H9 (cell line): ENCODE measurements around the gene ZNF582. TPM values are rescaled to one million over a fixed set of nuclear protein-coding genes. Genes with fewer than 3 reads are reported as not detected.

Experiments
- DNase-seq: peaks from one replicate; pipeline ENCODE4 v3.0.0-alpha.2; 2017
- H2AFZ ChIP-seq: one replicate; pipeline ENCODE4 v1.6.1; 2013; ENCODE audit warnings: mild to moderate bottlenecking, low read length, control low read depth, moderate library complexity
- H2AK5ac ChIP-seq: 2 replicates; pipeline ENCODE4 v1.6.1; 2013; ENCODE audit warnings: low read length, control low read depth, mixed read lengths; ENCODE audit not compliant: insufficient read length
- H2BK120ac ChIP-seq: one replicate; pipeline ENCODE4 v1.6.1; 2013; ENCODE audit warnings: low read depth, mild to moderate bottlenecking, low read length, control low read depth, inconsistent platforms; ENCODE audit not compliant: poor library complexity, severe bottlenecking
- H2BK12ac ChIP-seq: 2 replicates; pipeline ENCODE4 v1.6.1; 2013; ENCODE audit warnings: low read length, control low read depth, mixed read lengths, low read depth; ENCODE audit not compliant: insufficient read length
- H2BK15ac ChIP-seq: 2 replicates; pipeline ENCODE4 v1.6.1; 2013; ENCODE audit warnings: low read depth, low read length, control low read depth
- H2BK20ac ChIP-seq: one replicate; pipeline ENCODE4 v1.6.1; 2013; ENCODE audit warnings: low read depth, mild to moderate bottlenecking, low read length, control low read depth, inconsistent platforms; ENCODE audit not compliant: poor library complexity, severe bottlenecking
- H2BK5ac ChIP-seq: 2 replicates; pipeline ENCODE4 v1.6.1; 2013; ENCODE audit warnings: low read length, control low read depth, mixed read lengths; ENCODE audit not compliant: insufficient read length
- H3K14ac ChIP-seq: 2 replicates; pipeline ENCODE4 v1.6.1; 2013; ENCODE audit warnings: low read length, control low read depth; ENCODE audit not compliant: insufficient read depth
- H3K18ac ChIP-seq: 2 replicates; pipeline ENCODE4 v1.6.1; 2013; ENCODE audit warnings: low read depth, mild to moderate bottlenecking, mixed read lengths, low read length, control low read depth; ENCODE audit not compliant: insufficient read length
- H3K23ac ChIP-seq: 2 replicates; pipeline ENCODE4 v1.6.1; 2013; ENCODE audit warnings: low read length, control low read depth, mixed read lengths, low read depth; ENCODE audit not compliant: insufficient read length
- H3K23me2 ChIP-seq: 2 replicates; pipeline ENCODE4 v1.6.1; 2013; ENCODE audit warnings: low read depth, mild to moderate bottlenecking, mixed read lengths, low read length, control low read depth; ENCODE audit not compliant: insufficient read length, poor library complexity, severe bottlenecking
- H3K27ac ChIP-seq: 2 replicates; pipeline ENCODE4 v1.5.1; 2013; ENCODE audit warnings: low read length, control low read depth, mixed read lengths, low read depth; ENCODE audit not compliant: insufficient read length
- H3K27me3 ChIP-seq: 2 replicates; pipeline ENCODE4 v1.6.1; 2013; ENCODE audit warnings: low read length, control low read depth, inconsistent platforms; ENCODE audit not compliant: insufficient read depth
- H3K4ac ChIP-seq: 2 replicates; pipeline ENCODE4 v1.6.1; 2013; ENCODE audit warnings: low read depth, mild to moderate bottlenecking, control low read depth, inconsistent platforms, low read length, moderate library complexity
- H3K4me1 ChIP-seq: 2 replicates; pipeline ENCODE4 v1.6.1; 2013; ENCODE audit warnings: low read length, control low read depth, inconsistent platforms; ENCODE audit not compliant: insufficient read depth
- H3K4me2 ChIP-seq: 2 replicates; pipeline ENCODE4 v1.6.1; 2013; ENCODE audit warnings: low read length, control low read depth, mixed read lengths; ENCODE audit not compliant: insufficient read length, insufficient read depth
- H3K56ac ChIP-seq: 2 replicates; pipeline ENCODE4 v1.6.1; 2013; ENCODE audit warnings: low read depth, mild to moderate bottlenecking, mixed read lengths, low read length, control low read depth; ENCODE audit not compliant: insufficient read length
- H3K79me1 ChIP-seq: 2 replicates; pipeline ENCODE4 v1.6.1; 2013; ENCODE audit warnings: low read depth, mild to moderate bottlenecking, moderate library complexity, low read length, control low read depth, inconsistent platforms; ENCODE audit not compliant: insufficient read depth, poor library complexity, severe bottlenecking
- H3K79me2 ChIP-seq: 2 replicates; pipeline ENCODE4 v1.6.1; 2013; ENCODE audit warnings: low read length, control low read depth, inconsistent platforms; ENCODE audit not compliant: insufficient read depth
- H3K9ac ChIP-seq: 2 replicates; pipeline ENCODE4 v1.6.1; 2013; ENCODE audit warnings: low read length, control low read depth, mixed read lengths; ENCODE audit not compliant: insufficient read length; ENCODE audit errors: extremely low read depth
- H3K9me3 ChIP-seq: one replicate; pipeline ENCODE4 v1.6.1; 2013; ENCODE audit warnings: low read depth, low read length, inconsistent platforms; ENCODE audit not compliant: control insufficient read depth
- H3T11ph ChIP-seq: one replicate; pipeline ENCODE4 v1.6.1; 2013; ENCODE audit warnings: mild to moderate bottlenecking, low read length, control low read depth, inconsistent platforms
- H4K20me1 ChIP-seq: one replicate; pipeline ENCODE4 v1.6.1; 2013; ENCODE audit not compliant: control insufficient read depth, insufficient read length, insufficient read depth
- H4K5ac ChIP-seq: 2 replicates; pipeline ENCODE4 v1.6.1; 2013; ENCODE audit warnings: low read depth, mild to moderate bottlenecking, mixed read lengths, low read length, control low read depth; ENCODE audit not compliant: insufficient read length
- H4K8ac ChIP-seq: replicated peaks from 2 replicates; pipeline ENCODE4 v1.6.1; 2013; ENCODE audit warnings: low read length, control low read depth, mixed read lengths, low read depth; ENCODE audit not compliant: insufficient read length
- H4K91ac ChIP-seq: 2 replicates; pipeline ENCODE4 v1.6.1; 2013; ENCODE audit warnings: low read depth, mild to moderate bottlenecking, moderate library complexity, mixed read lengths, low read length, control low read depth; ENCODE audit not compliant: insufficient read length
- H3K27ac Mint-ChIP-seq, 3 experiments: 2 replicates in 2 of 3; 3 replicates in 1 of 3; pipeline ENCODE4 v1.8.0; 2020 to 2021; ENCODE audit warnings: mixed read lengths in 3 of 3, mild to moderate bottlenecking in 1 of 3, moderate library complexity in 1 of 3
- H3K27me3 Mint-ChIP-seq: 2 replicates; pipeline ENCODE4 v1.8.0; 2021; ENCODE audit warnings: low read depth, mild to moderate bottlenecking, moderate library complexity, mixed read lengths
- H3K36me3 Mint-ChIP-seq, 3 experiments: 2 replicates in 2 of 3; 3 replicates in 1 of 3; pipeline ENCODE4 v1.8.0; 2020 to 2021; ENCODE audit warnings: low read depth in 3 of 3, mixed read lengths in 3 of 3; ENCODE audit not compliant: insufficient read depth in 1 of 3
- H3K4me1 Mint-ChIP-seq, 2 experiments: 2 replicates each; pipeline ENCODE4 v1.8.0; 2020; ENCODE audit warnings: mixed read lengths in 2 of 2
- H3K4me3 Mint-ChIP-seq, 2 experiments: 2 replicates in 1 of 2; 3 replicates in 1 of 2; pipeline ENCODE4 v1.8.0; 2020 to 2021; ENCODE audit warnings: mild to moderate bottlenecking in 2 of 2, mixed read lengths in 2 of 2, moderate library complexity in 1 of 2
- H3K9me3 Mint-ChIP-seq, 2 experiments: 2 replicates in 1 of 2; 3 replicates in 1 of 2; pipeline ENCODE4 v1.8.0; 2020; ENCODE audit warnings: mild to moderate bottlenecking in 2 of 2, mixed read lengths in 2 of 2, moderate library complexity in 1 of 2
- WGBS: extraction: QIAGEN DNeasy Blood & Tissue Kit; methylation state at CpG from one replicate; pipeline ENCODE4 v1.1.7; 2013; ENCODE audit warnings: missing lambda C conversion rate, low lambda C conversion rate, mixed read lengths; ENCODE audit not compliant: insufficient read length; ENCODE audit errors: extremely low coverage; 5-methylcytosine and 5-hydroxymethylcytosine counted together
- total RNA-seq: library from RNA; stranded (reverse); gene quantifications from 2 replicates; pipeline ENCODE4 v1.2.1, GENCODE V29; 2021
- TF ChIP-seq, protein P1 (sequence below): fragments of 200-600 bp; sonication (generic); conservative IDR thresholded peaks from 3 replicates; pipeline ENCODE4 v1.8.0; 2021; ENCODE audit warnings: antibody characterized with exemption, mild to moderate bottlenecking

Gene ZNF582
- total RNA-seq, 1 experiment from 2014 or later, result 4.4 TPM

- H3T11ph ChIP-seq, result no peak overlapping the region
- H2AFZ ChIP-seq, result no peak overlapping the region
- no peak overlapping the region for H3K4me2 ChIP-seq
- Mint-ChIP-seq H3K4me3 (no peak overlapping the region), H3K36me3 (peaks cover 2 to 25% (median 5%) of the 10 kb centered on the region in 3 experiments; a peak in 5 of 7 replicates), H3K4me1 (peaks cover 0 to 9% of the 10 kb centered on the region in 2 experiments; a peak in 1 of 4 replicates), H3K9me3 (peaks cover 47 to 80% of the 10 kb centered on the region in 2 experiments), H3K27ac (no peak overlapping the region), H3K27me3 (peaks cover 3% of the 10 kb centered on the region)
- no peaks in the 10 kb centered on the region for H3K4me1 ChIP-seq
- H2BK12ac ChIP-seq, result no peak overlapping the region
- H3K18ac ChIP-seq, result no peak overlapping the region
- no peak overlapping the region for H2AK5ac ChIP-seq
- TF ChIP-seq, protein P1, sequence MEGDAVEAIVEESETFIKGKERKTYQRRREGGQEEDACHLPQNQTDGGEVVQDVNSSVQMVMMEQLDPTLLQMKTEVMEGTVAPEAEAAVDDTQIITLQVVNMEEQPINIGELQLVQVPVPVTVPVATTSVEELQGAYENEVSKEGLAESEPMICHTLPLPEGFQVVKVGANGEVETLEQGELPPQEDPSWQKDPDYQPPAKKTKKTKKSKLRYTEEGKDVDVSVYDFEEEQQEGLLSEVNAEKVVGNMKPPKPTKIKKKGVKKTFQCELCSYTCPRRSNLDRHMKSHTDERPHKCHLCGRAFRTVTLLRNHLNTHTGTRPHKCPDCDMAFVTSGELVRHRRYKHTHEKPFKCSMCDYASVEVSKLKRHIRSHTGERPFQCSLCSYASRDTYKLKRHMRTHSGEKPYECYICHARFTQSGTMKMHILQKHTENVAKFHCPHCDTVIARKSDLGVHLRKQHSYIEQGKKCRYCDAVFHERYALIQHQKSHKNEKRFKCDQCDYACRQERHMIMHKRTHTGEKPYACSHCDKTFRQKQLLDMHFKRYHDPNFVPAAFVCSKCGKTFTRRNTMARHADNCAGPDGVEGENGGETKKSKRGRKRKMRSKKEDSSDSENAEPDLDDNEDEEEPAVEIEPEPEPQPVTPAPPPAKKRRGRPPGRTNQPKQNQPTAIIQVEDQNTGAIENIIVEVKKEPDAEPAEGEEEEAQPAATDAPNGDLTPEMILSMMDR, result no peak
- no peak overlapping the region for H3K4ac ChIP-seq
- H3K79me1 ChIP-seq, result no peaks in the 10 kb centered on the region
- H3K9me3 ChIP-seq, result no peaks in the 10 kb centered on the region
- no peak overlapping the region for H2BK120ac ChIP-seq
- H3K27me3 ChIP-seq, result no peaks in the 10 kb centered on the region
- H3K79me2 ChIP-seq, result no peaks in the 10 kb centered on the region
- H4K5ac ChIP-seq, result no peak overlapping the region
- H3K27ac ChIP-seq, result no peak overlapping the region
- no peak overlapping the region for H3K56ac ChIP-seq
- no peak overlapping the region for H4K91ac ChIP-seq
- no peak overlapping the region for H3K23ac ChIP-seq
- H2BK15ac ChIP-seq, result no peak overlapping the region
- no peak overlapping the region for H4K8ac ChIP-seq
- no peaks in the 10 kb centered on the region for H3K23me2 ChIP-seq
- H4K20me1 ChIP-seq, result no peaks in the 10 kb centered on the region
- no CpG with 5 or more reads among the region's 1 CpG for WGBS
- H2BK20ac ChIP-seq, result no peak overlapping the region
- DNase-seq, result no peak
- no peak overlapping the region for H3K9ac ChIP-seq
- no peak overlapping the region for H3K14ac ChIP-seq
- H2BK5ac ChIP-seq, result no peak overlapping the region
These were observed 37.8 kb downstream of the ZNF582 start for GRCh38 chr19:56355517-56355916.
